Epithelial cell of prostate (primary cell): ENCODE results near the gene NPIPA5.
"Not testable (repeated sequence)": the region's sequence is repeated elsewhere in the genome, so short reads cannot be mapped to it uniquely, and the experiment has no call there.

Experiments
- DNase-seq: peaks from one replicate; pipeline ENCODE4 v3.0.0-alpha.2; 2011; ENCODE audit warnings: low read depth, low spot score
- H3K27ac ChIP-seq: fragments of 450-650 bp; 2 replicates; pipeline ENCODE4 v1.5.1; 2017; ENCODE audit warnings: mild to moderate bottlenecking

Gene NPIPA5

DNA sequence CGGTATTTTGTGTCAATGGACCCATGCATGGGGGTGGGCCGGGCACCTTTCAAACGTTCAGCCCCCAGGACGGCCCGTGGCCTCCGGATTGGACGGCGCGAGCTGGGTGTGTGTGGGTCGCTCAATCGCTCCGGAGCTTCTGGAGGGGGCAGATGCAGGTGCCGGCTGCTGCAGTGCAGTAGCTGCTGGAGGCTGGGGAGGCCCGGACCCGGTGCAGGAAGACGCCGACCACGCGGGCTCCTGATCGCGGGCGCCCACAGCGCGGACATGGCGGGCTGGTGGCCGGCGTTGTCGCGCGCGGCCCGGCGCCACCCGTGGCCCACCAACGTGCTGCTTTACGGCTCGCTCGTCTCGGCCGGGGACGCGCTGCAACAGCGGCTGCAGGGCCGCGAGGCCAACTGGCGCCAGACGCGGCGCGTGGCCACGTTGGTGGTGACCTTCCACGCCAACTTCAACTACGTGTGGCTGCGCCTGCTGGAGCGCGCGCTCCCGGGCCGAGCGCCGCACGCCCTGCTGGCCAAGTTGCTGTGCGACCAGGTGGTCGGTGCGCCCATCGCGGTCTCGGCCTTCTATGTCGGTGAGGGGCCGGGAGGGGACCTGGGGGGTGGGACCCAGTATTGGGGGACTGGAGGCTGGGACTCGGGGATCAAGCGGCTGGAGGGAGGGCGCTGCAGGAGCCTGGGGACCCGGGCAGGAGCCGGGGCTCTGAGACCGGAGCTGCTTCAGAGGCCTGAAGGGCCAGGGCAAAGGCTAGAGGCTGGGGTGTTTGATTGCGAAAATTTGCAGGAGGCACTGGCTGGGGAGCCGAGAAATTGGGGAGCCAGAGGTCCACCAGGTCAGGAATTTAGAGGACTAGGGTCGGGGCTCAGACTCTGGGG is 17.8 kb upstream of the NPIPA5 start, which contains the start of gene MPV17L:
Gene MPV17L (plus strand): TSS at position 124 of the 878 bp plus-strand sequence. CDS start 144 bp downstream, at position 268.
- DNase-seq, H3K27ac ChIP-seq: not testable (repeated sequence)

DNA sequence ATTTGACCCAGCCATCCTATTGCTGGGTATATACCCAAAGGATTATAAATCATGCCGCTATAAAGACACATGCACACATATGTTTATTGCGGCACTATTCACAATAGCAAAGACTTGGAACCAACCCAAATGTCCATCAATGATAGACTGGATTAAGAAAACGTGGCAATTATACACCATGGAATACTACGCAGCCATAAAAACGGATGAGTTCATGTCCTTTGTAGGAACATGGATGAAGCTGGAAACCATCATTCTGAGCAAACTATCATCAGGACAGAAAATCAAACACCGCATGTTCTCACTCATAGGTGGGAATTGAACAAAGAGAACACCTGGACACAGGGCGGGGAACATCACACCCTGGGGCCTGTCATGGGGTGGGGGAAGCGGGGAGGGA is 14.9 kb upstream of the NPIPA5 start:
- not testable (repeated sequence) for DNase-seq, H3K27ac ChIP-seq

DNA sequence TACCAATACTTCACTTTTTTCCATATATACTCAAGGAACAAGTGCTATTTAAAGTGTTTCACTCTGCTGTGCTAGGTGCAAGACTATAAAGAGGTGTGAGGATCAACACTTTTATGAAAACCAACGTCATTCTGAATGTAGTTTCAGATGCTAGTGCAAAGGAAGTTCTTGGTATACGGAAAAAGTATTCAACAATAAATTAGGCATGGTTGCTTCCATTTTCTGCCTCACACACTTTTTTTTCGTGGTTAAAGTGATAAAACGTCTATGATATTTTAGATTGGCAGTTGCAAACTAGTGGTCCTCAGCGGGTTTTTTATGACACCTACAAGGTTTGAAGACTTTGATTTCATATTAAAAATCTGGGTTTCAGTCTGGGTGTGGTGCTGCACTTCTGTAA is 11.8 kb upstream of the NPIPA5 start:
- DNase-seq, H3K27ac ChIP-seq: not testable (repeated sequence)

DNA sequence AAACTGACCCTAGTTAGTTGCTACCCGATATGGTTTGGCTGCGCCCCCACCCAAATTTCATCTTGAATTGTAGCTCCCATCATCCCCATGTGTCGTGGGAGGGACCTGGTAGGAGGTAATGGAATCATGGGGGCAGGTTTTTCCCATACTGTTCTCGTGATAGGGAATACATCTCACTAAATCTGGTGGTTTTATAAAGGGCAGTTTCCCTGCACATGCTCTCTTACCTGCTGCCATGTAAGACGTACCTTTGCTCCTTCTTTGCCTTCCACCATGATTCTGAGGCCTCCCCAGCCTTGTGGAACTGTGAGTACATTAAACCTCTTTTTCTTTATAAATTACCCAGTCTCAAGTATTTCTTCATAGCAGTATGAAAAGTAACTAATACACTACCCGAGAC is 10.0 kb upstream of the NPIPA5 start:
- not testable (repeated sequence) for DNase-seq, H3K27ac ChIP-seq

GRCh38 chr16:15382810-15383209 is 4.7 kb upstream of the NPIPA5 start:
- peak overlapping the region; percentile 59 for H3K27ac ChIP-seq
- not testable (repeated sequence) for DNase-seq

DNA sequence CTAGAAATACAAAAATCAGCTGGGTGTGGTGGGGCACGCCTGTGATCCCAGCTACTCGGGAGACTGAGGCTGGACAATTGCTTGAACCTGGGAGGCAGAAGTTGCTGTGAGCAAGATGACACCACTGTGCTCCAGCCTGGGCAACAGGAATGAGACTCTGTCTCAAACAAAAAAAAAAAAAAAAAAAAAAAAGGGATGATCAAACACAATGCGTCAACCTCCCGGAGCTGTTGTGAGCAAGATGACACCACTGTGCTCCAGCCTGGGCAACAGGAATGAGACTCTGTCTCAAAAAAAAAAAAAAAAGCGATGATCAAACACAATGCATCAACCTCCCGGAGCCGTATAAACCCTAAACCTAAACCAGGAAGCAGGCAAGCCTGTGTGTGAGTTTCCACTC is 20.6 kb downstream of the NPIPA5 start:
- H3K27ac ChIP-seq, DNase-seq: not testable (repeated sequence)

DNA sequence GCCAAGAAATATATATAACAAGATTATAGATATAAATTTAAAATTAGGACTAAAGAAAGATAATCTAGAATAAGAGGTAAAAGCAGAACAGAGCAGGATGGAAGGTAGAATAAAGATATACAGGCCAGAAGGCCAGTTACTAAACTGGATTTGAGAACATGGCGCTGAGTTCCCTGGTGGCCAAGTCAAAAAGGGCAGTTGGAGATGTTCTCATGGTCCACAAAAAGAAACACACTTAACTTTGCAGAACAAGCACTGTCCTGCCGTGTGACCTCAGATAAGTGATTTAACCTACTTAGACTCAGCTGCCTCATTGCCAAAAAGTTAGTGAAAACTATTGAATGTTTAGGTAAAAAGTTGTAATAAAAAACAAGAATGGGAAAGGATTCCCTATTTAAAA is 23.2 kb downstream of the NPIPA5 start:
- DNase-seq, H3K27ac ChIP-seq: not testable (repeated sequence)

DNA sequence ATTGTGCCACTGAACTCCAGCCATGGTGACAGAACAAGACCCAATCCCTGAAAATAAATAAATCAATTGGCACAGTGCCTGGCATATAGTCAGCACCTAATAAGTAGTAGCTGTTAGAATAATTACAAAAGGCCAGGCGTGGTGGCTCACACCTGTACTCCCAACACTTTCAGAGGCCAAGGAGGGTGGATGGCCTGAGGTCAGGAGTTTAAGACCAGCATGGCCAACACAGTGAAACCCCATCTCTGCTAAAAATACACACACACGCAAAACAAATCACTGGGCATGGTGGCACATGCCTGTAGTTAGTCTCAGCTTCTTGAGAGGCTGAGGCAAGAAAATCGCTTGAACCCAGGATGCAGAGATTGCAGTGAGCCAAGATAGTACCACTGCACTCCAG is 25.2 kb downstream of the NPIPA5 start:
- DNase-seq: not testable (repeated sequence)

GRCh38 chr16:15351745-15352144 is 26.3 kb downstream of the NPIPA5 start:
- not testable (repeated sequence) for H3K27ac ChIP-seq, DNase-seq

More for the DNA sequence above, 25.2 kb downstream of the NPIPA5 start:
- H3K27ac ChIP-seq: not testable (repeated sequence)

GRCh38 chr16:15351251-15351650 is 26.8 kb downstream of the NPIPA5 start:
- not testable (repeated sequence) for DNase-seq, H3K27ac ChIP-seq

GRCh38 chr16:15348721-15349120 is 29.4 kb downstream of the NPIPA5 start:
- H3K27ac ChIP-seq, DNase-seq: not testable (repeated sequence)

DNA sequence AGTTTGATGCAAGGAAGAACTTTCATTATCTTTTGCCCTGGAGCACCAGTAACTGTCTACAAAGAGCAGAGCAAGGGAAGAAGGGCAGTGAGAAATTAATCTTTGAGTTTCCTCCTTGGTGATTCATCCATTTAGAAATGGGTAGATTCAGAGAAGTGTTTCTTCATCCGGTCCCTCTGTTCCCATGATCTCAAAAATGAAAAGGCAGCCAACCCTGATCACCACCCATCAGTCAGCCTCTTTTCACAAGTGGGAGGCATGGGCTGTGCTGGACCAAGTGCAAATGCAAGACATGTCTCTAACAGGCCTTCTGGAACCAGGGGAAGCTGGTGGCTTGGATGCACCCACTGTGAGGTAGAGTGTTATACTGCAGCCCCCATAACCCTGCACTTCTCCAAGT is 35.8 kb downstream of the NPIPA5 start:
- H3K27ac ChIP-seq, DNase-seq: not testable (repeated sequence)

GRCh38 chr16:15338986-15339385 is 39.1 kb downstream of the NPIPA5 start:
- DNase-seq, H3K27ac ChIP-seq: not testable (repeated sequence)

DNA sequence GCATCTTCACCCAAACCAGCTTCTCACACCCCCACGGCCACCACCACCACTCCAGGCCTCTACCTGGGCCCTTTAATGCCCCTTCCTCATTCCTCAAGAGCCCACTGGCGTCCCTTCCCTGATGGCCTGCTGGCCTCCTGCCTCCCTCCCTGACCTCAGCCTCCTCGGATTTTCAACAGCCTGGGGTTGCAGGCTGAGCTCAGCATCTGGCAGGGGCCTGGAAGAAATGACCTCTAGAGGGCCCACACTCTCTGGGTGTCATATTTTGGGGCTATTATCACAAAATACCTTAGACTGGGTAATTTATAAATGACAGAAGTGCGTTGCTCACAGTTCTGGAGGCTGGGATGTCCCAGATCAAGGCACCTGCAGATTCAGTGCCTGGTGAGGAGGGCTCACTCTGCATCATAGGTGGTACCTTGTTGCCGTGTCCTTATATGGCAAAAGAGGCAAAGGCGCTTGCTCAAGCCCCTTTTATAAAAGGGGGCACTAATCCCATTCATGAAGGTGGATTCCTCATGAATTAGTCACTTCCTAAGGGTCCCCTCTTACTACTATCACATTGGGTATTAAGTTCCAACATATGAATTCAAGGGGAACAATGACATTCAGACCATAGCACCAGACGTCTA is 40.0 kb downstream of the NPIPA5 start:
- H3K27ac ChIP-seq, DNase-seq: not testable (repeated sequence)

DNA sequence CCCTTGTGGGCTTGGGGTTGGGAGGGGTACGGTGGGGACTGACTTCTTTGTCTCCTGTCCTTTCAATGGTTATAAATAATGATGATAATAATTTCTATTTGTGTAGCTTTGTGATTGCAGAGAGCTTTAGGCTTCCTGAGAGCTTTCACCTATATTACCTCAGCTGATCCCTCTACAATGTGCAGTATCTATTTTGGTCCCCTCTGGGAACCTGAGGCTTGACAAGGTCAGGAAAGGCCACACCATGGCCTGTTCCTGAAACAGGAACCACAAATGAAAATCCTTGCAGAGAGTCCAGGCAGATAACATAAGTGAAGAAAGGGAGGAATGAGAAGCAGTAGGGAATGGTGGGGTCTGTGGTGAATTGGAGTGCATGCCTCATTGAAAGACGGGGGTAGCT is 42.5 kb downstream of the NPIPA5 start:
- H3K27ac ChIP-seq, DNase-seq: not testable (repeated sequence)

DNA sequence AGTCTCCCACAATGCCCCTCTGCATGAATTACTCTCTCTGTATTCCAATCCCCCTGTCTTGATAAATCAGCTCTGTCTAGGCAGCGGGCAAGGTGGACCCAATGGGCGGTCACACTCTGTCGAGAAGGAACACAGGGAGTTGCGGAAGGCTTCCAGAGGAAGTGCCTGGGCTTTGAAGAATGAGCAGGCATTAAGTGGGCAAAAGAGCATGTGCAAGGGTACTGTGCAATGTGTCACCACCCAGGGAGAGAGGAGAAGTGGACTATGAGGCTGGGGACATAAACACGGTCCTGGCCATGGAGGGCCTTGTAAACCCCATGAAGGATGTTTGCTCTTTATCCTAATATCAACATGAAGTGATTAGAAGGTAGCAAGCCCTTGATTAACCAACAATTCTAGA is 44.1 kb downstream of the NPIPA5 start:
- not testable (repeated sequence) for H3K27ac ChIP-seq, DNase-seq

GRCh38 chr16:15330978-15331377 is 47.1 kb downstream of the NPIPA5 start:
- DNase-seq, H3K27ac ChIP-seq: not testable (repeated sequence)

GRCh38 chr16:15324954-15325353 is 53.1 kb downstream of the NPIPA5 start:
- not testable (repeated sequence) for DNase-seq, H3K27ac ChIP-seq

- DNase-seq, H3K27ac ChIP-seq: not testable (repeated sequence)
Measured at GRCh38 chr16:15323373-15323772, 54.7 kb downstream of the NPIPA5 start.

GRCh38 chr16:15321221-15321620 is 56.9 kb downstream of the NPIPA5 start:
- DNase-seq, H3K27ac ChIP-seq: not testable (repeated sequence)

GRCh38 chr16:15314562-15314961 is 63.5 kb downstream of the NPIPA5 start:
- H3K27ac ChIP-seq, DNase-seq: not testable (repeated sequence)
